Activated T-helper 1 cell treated with Interleukin-2 at 50 U/mL for 16 hours (primary cell): ENCODE measurements around the gene ARVCF.

Experiments used
- DNase-seq: peaks from one replicate; pipeline ENCODE4 v3.0.0-alpha.2; 2020; ENCODE audit warnings: low read depth

ARVCF gene

GRCh38 chr22:20016734-20017621, at the start of gene ARVCF:
Gene ARVCF (minus strand): TSS chr22:20016823. CDS start chr22:19990794, 26,029 bp downstream.
- peak; percentile 88 for DNase-seq

- no peak for DNase-seq
Measured at GRCh38 chr22:20065896-20066616, 49.4 kb upstream of the ARVCF start.

- no peak for DNase-seq
Measured at GRCh38 chr22:20064545-20065262, 48.1 kb upstream of the ARVCF start.

GRCh38 chr22:20064140-20064480, 47.5 kb upstream of the ARVCF start:
- no peak for DNase-seq

- no peak for DNase-seq
Measured at GRCh38 chr22:20063271-20064139, 46.9 kb upstream of the ARVCF start.

- DNase-seq = no peak
Measured at GRCh38 chr22:20062766-20063083, 46.1 kb upstream of the ARVCF start.

GRCh38 chr22:20062043-20062765, 45.6 kb upstream of the ARVCF start:
- no peak for DNase-seq

- no peak for DNase-seq
Measured at GRCh38 chr22:20061481-20061861, 44.8 kb upstream of the ARVCF start.

GRCh38 chr22:20060700-20061480, 44.3 kb upstream of the ARVCF start:
- no peak for DNase-seq

- DNase-seq = no peak
Measured at GRCh38 chr22:20058989-20059770, 42.6 kb upstream of the ARVCF start.

- no peak for DNase-seq
Measured at GRCh38 chr22:20057596-20058268, 41.1 kb upstream of the ARVCF start.

GRCh38 chr22:20056696-20057386, 40.2 kb upstream of the ARVCF start:
- DNase-seq = no peak

- DNase-seq = no peak
Measured at GRCh38 chr22:20056161-20056560, 39.5 kb upstream of the ARVCF start.

GRCh38 chr22:20055654-20056053, 39.0 kb upstream of the ARVCF start:
- DNase-seq = no peak

- DNase-seq = no peak
Measured at GRCh38 chr22:20055144-20055543, 38.5 kb upstream of the ARVCF start.

GRCh38 chr22:20054485-20054884, 37.9 kb upstream of the ARVCF start:
- DNase-seq = no peak

GRCh38 chr22:20054034-20054427, 37.4 kb upstream of the ARVCF start:
- DNase-seq = no peak

- DNase-seq = no peak
Measured at GRCh38 chr22:20053407-20054033, 36.9 kb upstream of the ARVCF start.
